Embryonic facial prominence (tissue), 1 donor: ENCODE measurements around the gene NEUROG2.
"Not testable (repeated sequence)": the region's sequence is repeated elsewhere in the genome, so short reads cannot be mapped to it uniquely, and the experiment has no call there.

Experiments
- DNase-seq: peaks from one replicate; pipeline ENCODE4 v3.0.0-alpha.2; 2016; ENCODE audit errors: extremely low spot score

NEUROG2 gene

GRCh38 chr4:112516066-112516470 lies at the start of gene NEUROG2:
NEUROG2 (minus strand) TSS chr4:112516180; CDS start chr4:112515475, 705 bp downstream.
- DNase-seq, result no peak

GRCh38 chr4:112564706-112565270 lies 48.8 kb upstream of the NEUROG2 start:
- no peak for DNase-seq

GRCh38 chr4:112563431-112564200 lies 47.6 kb upstream of the NEUROG2 start:
- no peak for DNase-seq

GRCh38 chr4:112562254-112562879 lies 46.4 kb upstream of the NEUROG2 start:
- no peak for DNase-seq

GRCh38 chr4:112560084-112560483 lies 44.1 kb upstream of the NEUROG2 start:
- DNase-seq, result no peak

- no peak for DNase-seq
Measured at GRCh38 chr4:112559053-112559452, 43.1 kb upstream of the NEUROG2 start.

GRCh38 chr4:112557676-112558411 lies 41.9 kb upstream of the NEUROG2 start:
- no peak for DNase-seq

GRCh38 chr4:112554271-112554670 lies 38.3 kb upstream of the NEUROG2 start:
- DNase-seq, result not testable (repeated sequence)

GRCh38 chr4:112552668-112553067 lies 36.7 kb upstream of the NEUROG2 start:
- DNase-seq, result no peak

- no peak for DNase-seq
Measured at GRCh38 chr4:112550728-112551127, 34.7 kb upstream of the NEUROG2 start.

GRCh38 chr4:112546476-112546875 lies 30.5 kb upstream of the NEUROG2 start:
- no peak for DNase-seq

GRCh38 chr4:112545346-112545745 lies 29.4 kb upstream of the NEUROG2 start:
- DNase-seq, result no peak

- DNase-seq, result no peak
Measured at GRCh38 chr4:112540695-112541094, 24.7 kb upstream of the NEUROG2 start.

GRCh38 chr4:112536123-112536522 lies 20.1 kb upstream of the NEUROG2 start:
- no peak for DNase-seq

- no peak for DNase-seq
Measured at GRCh38 chr4:112532267-112532666, 16.3 kb upstream of the NEUROG2 start.

GRCh38 chr4:112531146-112531545 lies 15.2 kb upstream of the NEUROG2 start:
- DNase-seq, result no peak

GRCh38 chr4:112526061-112526460 lies 10.1 kb upstream of the NEUROG2 start:
- no peak for DNase-seq

GRCh38 chr4:112523764-112524505 lies 8.0 kb upstream of the NEUROG2 start:
- no peak for DNase-seq

GRCh38 chr4:112523008-112523721 lies 7.2 kb upstream of the NEUROG2 start:
- no peak for DNase-seq

- DNase-seq, result not testable (repeated sequence)
Measured at GRCh38 chr4:112522431-112522830, 6.5 kb upstream of the NEUROG2 start.
